ENCODE data around the gene BCL6. TPM values are rescaled to one million over a fixed set of nuclear protein-coding genes. Genes with fewer than 3 reads are reported as not detected.
A peak's percentile ranks its signal among the peaks of the same experiment; 100 is the strongest.
"Not testable (repeated sequence)": the region's sequence is repeated elsewhere in the genome, so short reads cannot be mapped to it uniquely, and the experiment has no call there.

The BCL6 gene
- total and polyA plus RNA-seq, 2 donors: 26.8 to 56.2 TPM

DNA sequence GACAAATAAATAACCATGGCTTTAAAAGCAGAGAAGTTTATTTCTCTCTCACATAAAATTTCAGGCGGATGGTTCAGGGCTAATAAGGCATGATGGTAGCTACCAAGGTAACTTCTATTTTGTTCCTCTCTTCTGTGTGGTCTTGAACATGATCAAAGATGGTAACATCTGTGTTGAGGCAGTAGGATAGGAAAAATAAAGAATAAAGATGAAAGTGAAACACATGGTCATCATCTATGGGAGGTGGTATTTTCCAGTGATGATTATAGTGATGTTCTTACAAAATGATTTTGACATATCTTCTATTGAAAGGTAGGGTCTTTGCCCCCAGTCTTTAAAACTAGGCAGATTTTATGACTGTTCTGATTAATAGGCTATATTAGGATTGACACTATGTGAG lies 60.8 kb downstream of the BCL6 start:
- Histone ChIP-seq H3K27me3 (ENCODE audit: control insufficient read depth in 2 of 2, insufficient read depth in 1 of 2, low read length in 1 of 2) (no peaks in the 10 kb centered on the region), H3K36me3 (ENCODE audit: control insufficient read depth in 2 of 2, insufficient read depth in 2 of 2, low read length in 1 of 2) (no peaks in the 10 kb centered on the region), H3K4me3 (ENCODE audit: low read length in 2 of 2) (no peak overlapping the region), H3K4me1 (ENCODE audit: control insufficient read depth in 2 of 2, insufficient read depth in 2 of 2, low read length in 2 of 2) (no peaks in the 10 kb centered on the region), H3K27ac (ENCODE audit: low read depth in 1 of 2, low read length in 1 of 2) (no peak overlapping the region), H3K9me3 (ENCODE audit: control insufficient read depth in 2 of 2, insufficient read depth in 1 of 2, low read length in 1 of 2) (no peaks in the 10 kb centered on the region)
- no peak for DNase-seq (ENCODE audit: low read depth in 6 of 9, low spot score in 9 of 9)
- WGBS: 97% methylated on average over 1 of the region's 1 CpG

DNA sequence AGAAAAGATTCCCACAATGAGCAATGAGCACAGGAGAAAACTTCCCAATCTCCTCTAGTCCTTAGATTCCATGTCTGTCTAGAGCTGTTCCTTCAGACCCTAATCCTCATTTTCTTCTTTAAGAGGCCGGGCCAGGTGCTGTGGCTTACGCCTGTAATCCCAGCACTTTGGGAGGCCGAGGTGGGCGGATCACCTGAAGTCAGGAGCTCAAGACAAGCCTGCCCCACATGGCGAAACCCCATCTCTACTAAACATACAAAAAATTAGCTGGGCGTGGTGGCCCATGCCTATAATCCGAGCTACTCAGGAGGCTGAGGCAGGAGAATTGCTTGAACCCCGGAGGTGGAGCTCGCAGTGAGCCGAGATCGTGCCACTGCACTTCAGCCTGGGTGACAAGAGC lies 63.5 kb downstream of the BCL6 start:
- 94% methylated on average over 11 of the region's 11 CpGs for WGBS
- H3K9me3 ChIP-seq (ENCODE audit: control insufficient read depth in 2 of 2, insufficient read depth in 1 of 2, low read length in 1 of 2); H3K27ac ChIP-seq (ENCODE audit: low read depth in 1 of 2, low read length in 1 of 2); H3K36me3 ChIP-seq (ENCODE audit: control insufficient read depth in 2 of 2, insufficient read depth in 2 of 2, low read length in 1 of 2); H3K27me3 ChIP-seq (ENCODE audit: control insufficient read depth in 2 of 2, insufficient read depth in 1 of 2, low read length in 1 of 2); DNase-seq (ENCODE audit: low read depth in 6 of 9, low spot score in 9 of 9); H3K4me3 ChIP-seq (ENCODE audit: low read length in 2 of 2); H3K4me1 ChIP-seq (ENCODE audit: control insufficient read depth in 2 of 2, insufficient read depth in 2 of 2, low read length in 2 of 2): not testable (repeated sequence)

DNA sequence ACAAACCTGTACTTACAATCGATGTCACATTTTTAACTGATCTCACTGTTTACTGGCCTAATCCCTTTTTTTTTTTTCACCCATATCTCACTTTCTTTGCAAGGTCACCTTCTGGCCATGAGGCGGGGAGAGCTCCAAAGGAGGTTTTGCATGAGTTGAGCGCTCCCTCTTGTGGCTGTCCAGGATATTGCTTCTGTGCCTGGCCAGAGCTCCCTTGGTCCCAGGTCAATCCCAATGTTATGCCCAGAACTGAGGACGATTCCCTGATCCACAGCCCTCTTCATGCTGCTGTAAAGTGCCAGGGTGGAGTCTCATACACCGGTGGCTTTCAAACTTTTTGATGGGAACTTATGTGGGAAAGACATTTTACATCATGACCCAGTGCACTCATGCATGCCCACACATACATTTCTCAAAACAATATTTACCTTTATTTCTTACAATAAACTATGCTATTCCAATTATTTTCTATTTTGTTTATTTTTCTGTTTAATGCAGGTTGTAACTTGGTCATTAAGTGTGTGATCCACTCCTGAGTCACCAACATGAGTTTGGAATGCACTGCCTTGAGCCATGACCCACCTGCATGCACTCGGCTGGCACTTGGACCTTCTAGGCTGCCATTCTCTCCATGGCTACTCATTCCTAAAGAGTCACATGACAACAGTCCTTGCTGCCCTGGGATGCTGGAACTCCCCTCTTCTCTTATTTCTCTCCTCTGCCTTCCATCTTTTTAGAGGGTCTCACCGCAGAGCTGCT lies 65.5 kb downstream of the BCL6 start:
- Histone ChIP-seq H3K27me3 (ENCODE audit: control insufficient read depth in 2 of 2, insufficient read depth in 1 of 2, low read length in 1 of 2) (peaks cover 0 to 7% of the 10 kb centered on the region in 2 donors), H3K36me3 (ENCODE audit: control insufficient read depth in 2 of 2, insufficient read depth in 2 of 2, low read length in 1 of 2) (no peaks in the 10 kb centered on the region), H3K4me3 (ENCODE audit: low read length in 2 of 2) (no peak overlapping the region), H3K27ac (ENCODE audit: low read depth in 1 of 2, low read length in 1 of 2) (no peak overlapping the region), H3K4me1 (ENCODE audit: control insufficient read depth in 2 of 2, insufficient read depth in 2 of 2, low read length in 2 of 2) (no peaks in the 10 kb centered on the region), H3K9me3 (ENCODE audit: control insufficient read depth in 2 of 2, insufficient read depth in 1 of 2, low read length in 1 of 2) (no peaks in the 10 kb centered on the region)
- 32% methylated on average over 7 of the region's 7 CpGs for WGBS
- DNase-seq (ENCODE audit: low read depth in 6 of 9, low spot score in 9 of 9): peak in 8 of 9 donors; percentile 15 to 59 (median 36)

DNA sequence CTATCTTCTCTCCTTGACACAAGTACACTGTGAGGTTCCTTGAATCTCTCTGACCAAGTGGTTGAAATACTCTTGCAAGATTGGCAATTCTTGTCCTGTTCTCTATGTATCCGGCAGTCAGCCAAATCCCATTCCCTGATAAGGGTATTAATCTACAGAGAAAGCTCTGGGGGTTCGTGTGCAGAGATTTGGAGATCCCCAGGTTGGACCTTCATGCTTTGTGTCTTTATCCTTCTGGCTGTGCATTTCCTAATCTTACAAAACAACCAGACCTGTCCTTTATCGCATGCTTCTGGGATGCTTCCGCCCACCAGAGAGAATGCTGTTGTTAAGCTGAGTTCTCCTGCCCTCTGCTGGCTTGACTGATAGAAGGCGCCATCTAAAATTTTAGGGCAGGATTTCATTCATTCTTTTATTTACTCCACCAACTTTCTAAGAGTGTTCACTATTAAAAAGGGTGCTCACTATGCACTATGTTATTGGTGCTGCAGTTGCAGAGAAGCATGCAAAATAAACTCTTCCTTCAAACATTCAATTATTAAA lies 66.5 kb downstream of the BCL6 start:
- DNase-seq (ENCODE audit: low read depth in 6 of 9, low spot score in 9 of 9): peak in 5 of 9 donors; percentile 4 to 41 (median 9)
- 23% methylated on average over 5 of the region's 5 CpGs for WGBS
- Histone ChIP-seq H3K27ac (ENCODE audit: low read depth in 1 of 2, low read length in 1 of 2) (no peak overlapping the region), H3K9me3 (ENCODE audit: control insufficient read depth in 2 of 2, insufficient read depth in 1 of 2, low read length in 1 of 2) (no peaks in the 10 kb centered on the region), H3K36me3 (ENCODE audit: control insufficient read depth in 2 of 2, insufficient read depth in 2 of 2, low read length in 1 of 2) (no peaks in the 10 kb centered on the region), H3K4me3 (ENCODE audit: low read length in 2 of 2) (no peak overlapping the region), H3K4me1 (ENCODE audit: control insufficient read depth in 2 of 2, insufficient read depth in 2 of 2, low read length in 2 of 2) (no peaks in the 10 kb centered on the region), H3K27me3 (ENCODE audit: control insufficient read depth in 2 of 2, insufficient read depth in 1 of 2, low read length in 1 of 2) (peaks cover 0 to 7% of the 10 kb centered on the region in 2 donors)

DNA sequence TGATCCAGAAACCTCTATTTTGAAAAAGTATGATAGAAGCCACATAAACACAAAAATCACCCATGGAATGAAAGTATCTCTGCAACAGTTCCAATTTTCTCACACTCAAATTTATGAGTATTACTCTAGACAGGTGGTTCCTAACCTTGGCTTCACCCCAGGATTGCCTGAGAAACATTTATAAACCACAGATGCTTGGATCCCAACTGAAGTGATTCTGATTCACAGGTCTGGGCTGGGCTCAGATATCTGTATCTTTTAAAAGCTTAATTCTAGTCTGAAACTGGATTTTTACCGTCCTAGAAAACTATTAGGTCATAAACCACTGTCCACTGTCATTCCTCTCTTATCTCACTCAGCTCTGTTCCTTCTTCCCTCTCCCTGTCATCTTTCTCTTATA lies 67.7 kb downstream of the BCL6 start:
- no peaks in the 10 kb centered on the region for H3K9me3 ChIP-seq (ENCODE audit: control insufficient read depth in 2 of 2, insufficient read depth in 1 of 2, low read length in 1 of 2)
- WGBS: 69% methylated on average over 1 of the region's 1 CpG
- no peaks in the 10 kb centered on the region for H3K36me3 ChIP-seq (ENCODE audit: control insufficient read depth in 2 of 2, insufficient read depth in 2 of 2, low read length in 1 of 2)
- no peak for DNase-seq (ENCODE audit: low read depth in 6 of 9, low spot score in 9 of 9)
- no peak overlapping the region for H3K4me3 ChIP-seq (ENCODE audit: low read length in 2 of 2)
- no peaks in the 10 kb centered on the region for H3K4me1 ChIP-seq (ENCODE audit: control insufficient read depth in 2 of 2, insufficient read depth in 2 of 2, low read length in 2 of 2)
- H3K27me3 ChIP-seq (ENCODE audit: control insufficient read depth in 2 of 2, insufficient read depth in 1 of 2, low read length in 1 of 2): peaks cover 0 to 11% of the 10 kb centered on the region in 2 donors
- no peak overlapping the region for H3K27ac ChIP-seq (ENCODE audit: low read depth in 1 of 2, low read length in 1 of 2)

- Histone ChIP-seq H3K4me1 (ENCODE audit: control insufficient read depth in 2 of 2, insufficient read depth in 2 of 2, low read length in 2 of 2) (no peaks in the 10 kb centered on the region), H3K27ac (ENCODE audit: low read depth in 1 of 2, low read length in 1 of 2) (no peak overlapping the region), H3K9me3 (ENCODE audit: control insufficient read depth in 2 of 2, insufficient read depth in 1 of 2, low read length in 1 of 2) (no peaks in the 10 kb centered on the region), H3K27me3 (ENCODE audit: control insufficient read depth in 2 of 2, insufficient read depth in 1 of 2, low read length in 1 of 2) (peaks cover 8 to 37% of the 10 kb centered on the region in 2 donors), H3K4me3 (ENCODE audit: low read length in 2 of 2) (no peak overlapping the region), H3K36me3 (ENCODE audit: control insufficient read depth in 2 of 2, insufficient read depth in 2 of 2, low read length in 1 of 2) (no peaks in the 10 kb centered on the region)
- WGBS: 88% methylated on average over 3 of the region's 3 CpGs
- no peak for DNase-seq (ENCODE audit: low read depth in 6 of 9, low spot score in 9 of 9)
These were observed 72.3 kb downstream of the BCL6 start for GRCh38 chr3:187673012-187673411.

Other genes starting within 250 kb of the BCL6 start
- 1.3 TPM for gene SST, start 75.1 kb downstream of the BCL6 start, total RNA-seq
- gene SST, start 75.1 kb downstream of the BCL6 start, polyA plus RNA-seq: 24.1 TPM
- gene RTP2, start 42.9 kb downstream of the BCL6 start, total RNA-seq: not detected
- 0.02 TPM for gene RTP2, start 42.9 kb downstream of the BCL6 start, polyA plus RNA-seq